HUES64 (cell line): ENCODE data around the gene TNPO1.

Experiments used
- H3K27ac ChIP-seq: 2 replicates; pipeline ENCODE4 v1.7.0; 2013; ENCODE audit warnings: low read depth, low read length, inconsistent platforms
- H3K27me3 ChIP-seq: 2 replicates; pipeline ENCODE4 v1.6.1; 2013; ENCODE audit warnings: mild to moderate bottlenecking, low read length; ENCODE audit not compliant: insufficient read depth
- H3K36me3 ChIP-seq: 2 replicates; pipeline ENCODE4 v1.6.1; 2013; ENCODE audit warnings: mild to moderate bottlenecking, low read length; ENCODE audit not compliant: insufficient read depth
- H3K4me1 ChIP-seq: 2 replicates; pipeline ENCODE4 v1.6.1; 2013; ENCODE audit warnings: mild to moderate bottlenecking, low read length, moderate library complexity; ENCODE audit not compliant: insufficient read depth
- H3K4me3 ChIP-seq: 2 replicates; pipeline ENCODE4 v1.5.1; 2013; ENCODE audit warnings: mild to moderate bottlenecking, low read length, moderate library complexity
- H3K9ac ChIP-seq: 2 replicates; pipeline ENCODE4 v1.6.1; 2013; ENCODE audit warnings: mild to moderate bottlenecking, low read depth, low read length
- H3K9me3 ChIP-seq: 2 replicates; pipeline ENCODE4 v1.6.1; 2013; ENCODE audit warnings: low read depth, low read length; ENCODE audit not compliant: insufficient read depth
- WGBS: fragments of 150-250, 120-280 bp; methylation state at CpG from one replicate; pipeline ENCODE4 v1.1.7; 2013; ENCODE audit warnings: missing lambda C conversion rate; 5-methylcytosine and 5-hydroxymethylcytosine counted together

The TNPO1 gene

DNA sequence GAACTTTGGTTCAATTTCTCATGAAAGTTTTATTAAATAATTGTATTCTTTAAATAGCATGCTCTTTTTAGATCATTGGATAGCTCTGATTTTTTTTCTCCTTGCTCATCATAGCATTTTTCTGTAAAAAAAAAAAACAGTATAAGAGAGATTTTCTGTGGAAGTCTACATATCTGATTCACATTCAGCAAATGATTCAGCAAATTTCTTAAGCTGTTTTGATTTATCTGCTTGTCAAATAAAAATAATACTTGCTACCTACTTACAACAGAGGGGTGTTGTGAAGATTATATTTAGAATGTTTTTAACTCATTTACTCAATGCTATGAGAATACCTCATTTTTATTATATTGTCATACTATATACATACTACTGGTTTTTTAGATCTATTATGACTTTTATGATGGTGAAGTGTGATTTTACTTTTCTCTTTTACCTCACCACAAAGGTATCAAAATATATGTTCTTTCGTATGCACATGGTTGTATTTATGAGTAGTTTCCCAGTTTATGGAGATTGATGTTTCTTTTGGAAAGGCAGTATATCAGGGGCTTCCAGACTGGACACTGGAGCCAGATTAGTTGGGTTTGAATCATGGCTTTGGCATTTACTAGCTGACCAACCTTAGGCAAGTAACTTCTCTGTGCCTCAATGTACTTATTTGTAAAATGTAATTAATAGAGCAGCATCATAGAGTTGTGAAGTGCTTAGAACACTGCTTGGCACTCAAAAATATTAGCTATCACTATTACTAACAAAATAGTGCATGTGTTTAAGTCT, 25.5 kb downstream of the TNPO1 start:
- Histone ChIP-seq H3K36me3 (no peaks in the 10 kb centered on the region), H3K9me3 (no peaks in the 10 kb centered on the region), H3K27ac (no peak overlapping the region), H3K9ac (no peak overlapping the region), H3K4me3 (no peak overlapping the region), H3K4me1 (peaks cover 9% of the 10 kb centered on the region), H3K27me3 (no peaks in the 10 kb centered on the region)
- 100% methylated on average over 1 of the region's 1 CpG for WGBS

DNA sequence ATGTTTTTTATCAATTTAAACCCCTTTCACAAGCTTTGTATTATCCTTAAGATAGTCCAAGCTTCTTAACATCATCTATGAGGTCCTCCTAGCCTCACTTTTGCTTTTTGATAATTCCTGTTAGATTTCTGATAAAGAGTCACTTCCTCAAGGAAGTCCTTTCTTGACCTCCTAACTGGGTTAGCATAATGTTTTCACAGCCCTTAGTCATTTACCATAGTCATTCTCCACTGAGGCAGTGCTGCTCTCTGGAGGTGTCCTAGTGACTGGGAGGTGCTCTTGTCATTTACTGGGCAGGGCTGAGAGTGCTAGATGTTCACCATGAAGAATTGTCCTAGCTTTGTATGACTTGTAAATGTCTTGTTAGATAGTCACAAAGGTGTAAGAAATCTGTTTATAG, 26.4 kb downstream of the TNPO1 start:
- Histone ChIP-seq H3K4me1 (peaks cover 17% of the 10 kb centered on the region), H3K27ac (no peak overlapping the region)

DNA sequence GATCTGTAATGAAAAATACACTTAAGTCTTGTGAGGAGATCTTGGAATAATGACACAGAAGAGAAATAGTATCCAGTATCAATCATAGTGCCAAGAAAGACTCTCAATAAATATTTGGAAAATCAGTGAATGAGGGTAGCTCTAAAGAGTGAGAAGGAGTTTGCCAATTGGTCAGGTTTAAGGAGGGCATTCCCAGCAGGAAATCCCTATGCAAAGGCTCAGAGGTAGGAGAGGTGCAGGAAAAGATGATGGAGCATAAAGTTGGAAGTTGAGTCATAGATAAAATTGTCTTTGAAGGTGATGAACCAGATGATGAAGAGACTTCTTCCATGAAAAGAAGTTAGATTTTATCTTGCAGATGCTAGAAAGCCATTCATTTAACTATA, 27.8 kb downstream of the TNPO1 start:
- Histone ChIP-seq H3K4me3 (no peak overlapping the region), H3K4me1 (peaks cover 17% of the 10 kb centered on the region), H3K27ac (no peak overlapping the region), H3K27me3 (no peaks in the 10 kb centered on the region), H3K9me3 (no peaks in the 10 kb centered on the region), H3K36me3 (no peaks in the 10 kb centered on the region; the same call in 1 of the 2 replicates), H3K9ac (no peak overlapping the region)

More for the DNA sequence above, 26.4 kb downstream of the TNPO1 start:
- no peaks in the 10 kb centered on the region for H3K27me3 ChIP-seq
- H3K4me3 ChIP-seq = no peak overlapping the region
- H3K36me3 ChIP-seq = no peaks in the 10 kb centered on the region
- no peak overlapping the region for H3K9ac ChIP-seq
- H3K9me3 ChIP-seq = no peaks in the 10 kb centered on the region

DNA sequence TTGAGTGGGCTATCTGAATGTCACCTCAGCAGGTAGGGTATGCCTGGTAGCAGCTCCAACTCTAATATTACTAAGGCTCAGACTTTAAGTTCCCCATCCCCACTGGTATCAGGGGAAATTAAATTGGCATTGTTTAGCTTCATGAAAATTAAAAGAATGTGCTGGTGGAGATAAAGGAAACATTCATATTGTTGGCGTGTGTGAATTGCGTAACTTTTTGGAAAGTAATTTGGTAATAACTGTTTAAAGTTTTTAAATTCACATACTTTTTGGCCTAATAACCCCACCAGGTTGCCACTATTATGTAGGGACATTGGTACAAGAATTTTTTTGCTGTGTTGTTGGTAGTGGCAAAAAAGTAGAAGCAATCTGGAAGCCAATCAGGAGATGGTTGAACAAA, 29.4 kb downstream of the TNPO1 start:
- no peak overlapping the region for H3K4me3 ChIP-seq
- no peaks in the 10 kb centered on the region for H3K9me3 ChIP-seq
- H3K27ac ChIP-seq = no peak overlapping the region
- H3K36me3 ChIP-seq = peaks cover 13% of the 10 kb centered on the region
- H3K4me1 ChIP-seq = peaks cover 33% of the 10 kb centered on the region
- 90% methylated on average over 2 of the region's 2 CpGs for WGBS
- H3K27me3 ChIP-seq = no peaks in the 10 kb centered on the region
- no peak overlapping the region for H3K9ac ChIP-seq

DNA sequence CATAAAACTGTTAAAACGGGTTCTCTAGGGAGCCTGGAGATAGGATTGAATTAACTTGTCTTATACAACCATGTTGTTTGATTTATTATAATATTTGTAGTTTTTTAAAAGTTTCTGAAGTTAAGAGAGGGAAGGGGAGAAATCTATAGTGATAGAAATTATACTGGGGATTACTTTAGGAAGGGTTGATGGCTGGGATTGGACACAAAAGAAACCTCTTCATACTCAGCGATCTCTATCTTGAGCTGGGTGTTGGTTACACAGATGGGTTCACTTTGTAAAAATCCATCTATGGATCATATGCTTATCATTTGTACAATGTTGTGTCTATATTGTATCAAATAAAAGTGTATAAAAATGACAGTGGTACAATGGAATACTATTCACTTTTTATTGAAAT, 30.0 kb downstream of the TNPO1 start:
- no peaks in the 10 kb centered on the region for H3K27me3 ChIP-seq
- H3K36me3 ChIP-seq = peaks cover 19% of the 10 kb centered on the region
- H3K27ac ChIP-seq = no peak overlapping the region
- H3K4me1 ChIP-seq = peaks cover 39% of the 10 kb centered on the region
- WGBS = 80% methylated on average over 1 of the region's 2 CpGs
- no peak overlapping the region for H3K9ac ChIP-seq
- H3K4me3 ChIP-seq = no peak overlapping the region
- H3K9me3 ChIP-seq = no peaks in the 10 kb centered on the region

DNA sequence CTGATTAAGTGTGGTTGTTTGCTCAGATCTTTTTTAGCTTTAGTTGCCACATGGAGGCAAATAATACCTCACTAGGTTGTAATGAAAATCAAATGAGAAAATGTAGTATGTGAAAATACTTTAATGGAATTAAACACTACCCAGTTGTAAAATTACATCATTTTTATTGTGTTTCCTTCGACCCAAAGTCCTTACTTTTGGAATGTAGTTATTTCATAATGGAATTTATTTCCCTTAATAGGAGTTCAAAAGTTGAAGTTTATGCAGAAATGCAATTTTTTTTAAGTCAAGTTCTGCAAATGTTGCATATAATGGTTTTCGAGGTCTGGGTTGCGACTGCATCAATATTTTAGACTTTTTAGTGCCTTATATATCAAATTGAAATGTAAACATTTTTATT, 31.0 kb downstream of the TNPO1 start:
- WGBS = 0% methylated on average over 1 of the region's 3 CpGs
- H3K36me3 ChIP-seq = peaks cover 28% of the 10 kb centered on the region
- H3K27me3 ChIP-seq = no peaks in the 10 kb centered on the region
- peaks cover 41% of the 10 kb centered on the region for H3K4me1 ChIP-seq
- peak overlapping the region; percentile 92 for H3K4me3 ChIP-seq
- H3K9me3 ChIP-seq = no peaks in the 10 kb centered on the region
- H3K9ac ChIP-seq = no peak overlapping the region
- H3K27ac ChIP-seq = no peak overlapping the region

DNA sequence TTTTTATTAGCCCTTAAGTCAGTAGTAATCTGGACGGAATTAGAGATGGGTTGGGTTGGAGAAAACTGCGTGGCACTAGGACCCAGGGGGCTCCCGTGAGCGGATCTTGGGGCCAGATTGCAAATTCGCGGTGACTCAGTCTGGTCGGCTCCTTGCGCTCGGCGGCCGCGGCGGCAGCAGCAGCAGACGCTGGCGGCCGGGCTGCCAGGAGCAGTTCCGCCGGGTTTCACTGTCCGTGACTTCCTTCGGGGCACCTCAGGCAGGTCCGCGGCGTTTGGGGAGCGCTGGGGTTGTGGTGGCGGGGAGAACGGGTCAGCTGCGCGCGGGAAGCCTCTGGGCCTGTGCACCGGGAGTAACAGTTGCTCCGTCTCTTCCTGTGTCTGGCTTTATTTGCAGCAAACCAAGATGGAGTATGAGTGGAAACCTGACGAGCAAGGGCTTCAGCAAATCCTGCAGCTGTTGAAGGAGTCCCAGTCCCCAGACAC, 31.6 kb downstream of the TNPO1 start:
- Histone ChIP-seq H3K27ac (peak overlapping the region; percentile 94), H3K4me3 (peak overlapping the region; percentile 92), H3K27me3 (no peaks in the 10 kb centered on the region), H3K4me1 (peaks cover 35% of the 10 kb centered on the region), H3K36me3 (peaks cover 34% of the 10 kb centered on the region), H3K9ac (peak overlapping the region; percentile 96), H3K9me3 (no peaks in the 10 kb centered on the region)
- WGBS = under 1% methylated on average over 32 of the region's 32 CpGs

DNA sequence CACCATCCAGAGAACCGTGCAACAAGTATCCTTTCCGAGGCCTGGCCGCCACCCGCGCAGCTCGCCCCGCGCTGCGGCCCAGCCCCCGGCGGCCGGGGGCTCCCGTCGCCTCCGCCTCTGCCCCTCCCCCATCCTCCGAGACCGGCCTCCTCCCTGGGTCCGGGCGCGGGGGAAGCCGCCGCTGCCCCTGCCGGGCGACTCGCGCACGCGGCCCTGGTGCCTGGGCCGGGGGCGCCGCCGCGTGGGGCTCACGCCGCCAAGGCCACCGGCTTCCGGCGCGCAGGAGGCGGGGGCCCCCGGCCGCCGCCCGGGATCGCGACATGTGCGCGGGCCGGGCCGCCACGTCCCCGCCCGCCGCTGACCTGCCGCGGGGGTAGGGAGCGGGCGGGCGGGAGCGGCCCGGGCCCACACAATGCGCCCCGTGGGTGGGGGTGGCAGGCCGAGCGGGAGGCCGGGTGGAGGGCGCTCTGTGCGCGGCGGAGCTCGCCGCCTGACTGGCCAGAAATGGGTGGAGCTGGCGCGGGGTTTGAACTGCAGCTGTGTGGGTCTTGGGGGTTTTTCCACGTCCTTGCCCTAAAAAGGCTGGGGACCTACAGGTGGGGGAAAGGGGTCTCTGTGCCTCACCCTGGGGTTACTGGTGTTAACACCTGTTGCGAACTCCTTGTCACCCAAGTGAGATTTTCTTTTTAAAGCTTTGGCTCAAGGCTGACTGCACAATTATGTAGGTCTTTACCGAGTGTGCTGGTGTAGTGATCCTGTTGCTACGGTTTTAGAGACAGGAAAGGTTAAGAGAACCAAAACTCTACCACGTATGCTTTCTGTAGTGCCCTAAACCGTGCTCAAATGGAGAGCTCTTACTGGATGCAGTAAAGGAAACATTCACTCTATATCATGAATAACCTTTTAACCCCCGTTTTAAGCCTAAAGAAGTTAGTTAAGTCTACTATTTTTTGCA, 32.3 kb downstream of the TNPO1 start:
- peaks cover 41% of the 10 kb centered on the region for H3K36me3 ChIP-seq
- peak overlapping the region; percentile 92 for H3K4me3 ChIP-seq
- no peaks in the 10 kb centered on the region for H3K27me3 ChIP-seq
- no peaks in the 10 kb centered on the region for H3K9me3 ChIP-seq
- peak overlapping the region; percentile 96 for H3K9ac ChIP-seq
- peaks cover 34% of the 10 kb centered on the region for H3K4me1 ChIP-seq
- peak overlapping the region; percentile 94 for H3K27ac ChIP-seq
- WGBS = under 1% methylated on average over 80 of the region's 81 CpGs

DNA sequence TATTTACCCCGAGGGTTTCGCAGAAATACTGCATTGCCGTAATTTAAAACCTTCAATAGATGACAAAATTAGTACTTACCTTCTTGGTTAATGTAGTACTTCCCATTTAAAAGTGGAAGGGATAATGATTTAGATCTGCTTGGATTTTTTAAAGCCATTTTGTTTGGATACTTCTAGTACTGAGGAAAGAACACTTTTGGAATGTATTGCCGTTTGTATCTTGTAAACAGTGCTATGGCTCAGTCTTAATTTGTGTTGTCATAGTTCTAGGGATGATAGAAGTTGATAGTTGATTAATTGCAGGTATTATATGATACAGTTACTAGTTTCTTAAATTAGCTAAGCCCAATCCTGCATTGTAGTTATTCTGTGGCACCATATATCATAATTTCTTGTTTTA, 33.1 kb downstream of the TNPO1 start:
- peaks cover 34% of the 10 kb centered on the region for H3K4me1 ChIP-seq
- no peaks in the 10 kb centered on the region for H3K27me3 ChIP-seq
- H3K27ac ChIP-seq = no peak overlapping the region
- 27% methylated on average over 1 of the region's 4 CpGs for WGBS
- H3K4me3 ChIP-seq = peak overlapping the region; percentile 92
- H3K9me3 ChIP-seq = no peaks in the 10 kb centered on the region
- peaks cover 49% of the 10 kb centered on the region for H3K36me3 ChIP-seq
- H3K9ac ChIP-seq = peak overlapping the region; percentile 96; the same call in 1 of the 2 replicates

DNA sequence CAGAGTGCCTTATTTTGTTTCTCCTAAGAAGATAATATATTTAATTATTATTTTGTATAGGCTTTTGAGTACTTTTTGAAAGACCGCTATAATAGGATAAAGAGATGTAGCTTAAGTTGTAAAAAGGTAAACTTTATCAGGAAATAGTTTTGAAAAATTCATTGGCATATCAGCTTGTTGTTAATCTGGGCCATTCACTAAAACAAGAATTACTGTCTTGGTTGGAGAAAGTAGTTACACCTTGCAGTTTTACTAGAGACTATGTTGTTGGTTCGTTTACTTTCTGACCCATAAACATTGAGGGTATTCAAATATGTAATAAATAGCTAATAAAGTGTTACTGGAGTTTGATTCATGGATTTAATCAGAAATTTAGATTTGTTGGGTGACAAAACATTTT, 33.7 kb downstream of the TNPO1 start:
- 66% methylated on average over 2 of the region's 2 CpGs for WGBS
- Histone ChIP-seq H3K9me3 (no peaks in the 10 kb centered on the region), H3K27ac (no peak overlapping the region), H3K27me3 (no peaks in the 10 kb centered on the region), H3K9ac (no peak overlapping the region), H3K4me3 (peak overlapping the region; percentile 92), H3K4me1 (peaks cover 34% of the 10 kb centered on the region), H3K36me3 (peaks cover 55% of the 10 kb centered on the region)

DNA sequence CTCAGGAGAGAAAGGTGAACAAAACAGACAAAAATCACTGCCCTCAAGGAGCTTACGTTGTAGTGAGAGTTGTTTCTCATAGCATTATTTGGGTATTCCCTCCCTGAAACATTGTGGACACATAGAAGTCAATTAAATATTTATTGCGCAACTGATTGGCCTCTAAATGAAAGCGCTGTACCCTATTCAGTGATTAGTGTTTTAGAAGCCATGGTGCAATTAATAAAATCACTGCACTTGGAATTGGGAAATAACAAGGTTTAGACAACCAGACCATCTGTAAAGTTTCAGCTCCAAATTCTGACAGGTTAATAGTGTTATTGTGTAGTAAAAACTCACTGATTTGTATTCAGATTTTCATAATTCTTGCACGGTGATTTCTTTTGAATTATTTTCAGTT, 35.9 kb downstream of the TNPO1 start:
- no peak overlapping the region for H3K27ac ChIP-seq
- no peak overlapping the region for H3K9ac ChIP-seq
- no peak overlapping the region for H3K4me3 ChIP-seq
- no peaks in the 10 kb centered on the region for H3K9me3 ChIP-seq
- no peaks in the 10 kb centered on the region for H3K27me3 ChIP-seq
- peaks cover 30% of the 10 kb centered on the region for H3K4me1 ChIP-seq
- WGBS = over 99% methylated on average over 4 of the region's 4 CpGs
- peaks cover 77% of the 10 kb centered on the region for H3K36me3 ChIP-seq
